ENCODE measurements around the gene CXorf49.
"Not testable (repeated sequence)": the region's sequence is repeated elsewhere in the genome, so short reads cannot be mapped to it uniquely, and the experiment has no call there.

DNA sequence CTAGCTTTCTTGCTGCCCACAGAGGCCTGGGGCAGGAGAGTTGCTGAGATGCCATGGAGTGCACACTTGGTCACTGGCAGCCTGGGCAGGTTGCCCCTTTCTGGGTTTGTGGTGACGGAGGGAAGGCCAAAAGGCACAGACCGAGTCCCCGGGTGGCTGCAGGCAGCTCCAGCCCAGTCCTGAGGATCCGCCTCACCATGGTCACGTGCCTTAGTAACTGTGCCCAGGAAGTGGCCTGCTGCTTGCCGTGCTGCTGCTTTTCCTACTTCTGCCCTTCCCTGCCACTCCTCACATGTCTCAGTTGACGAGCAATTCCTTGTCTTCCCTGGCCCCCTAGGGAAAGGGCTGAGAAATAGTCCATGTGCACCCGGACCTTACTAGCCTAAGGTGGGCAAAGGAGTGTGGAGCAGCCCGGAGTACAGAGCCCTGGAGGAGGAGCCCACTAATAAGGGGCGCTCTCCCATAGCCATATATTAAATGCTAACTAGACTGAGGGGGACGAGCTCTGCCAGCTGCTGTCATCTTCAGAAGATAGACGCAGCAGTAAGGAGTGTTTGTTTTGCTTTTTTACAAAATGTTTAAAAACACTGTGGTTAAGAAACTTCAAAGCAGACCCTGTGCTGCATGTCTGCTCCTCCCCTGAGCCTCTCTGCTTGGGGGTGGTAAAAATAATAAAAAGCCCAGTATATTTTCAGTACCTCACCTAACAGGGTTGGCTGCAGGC lies 19.6 kb downstream of the CXorf49 start:
- not testable (repeated sequence) for TF ChIP-seq CTCF, POLR2A (IDR thresholded peaks at IDR 0.05)

All from adrenal gland (tissue), 5 donors.